Measurements from ENCODE around the gene FAM135A.
"Not testable (repeated sequence)": the region's sequence is repeated elsewhere in the genome, so short reads cannot be mapped to it uniquely, and the experiment has no call there.

Gene FAM135A

GRCh38 chr6:70524721-70525286 is 111.5 kb downstream of the FAM135A start:
- no peaks in the 10 kb centered on the region for H3K4me1 Mint-ChIP-seq (ENCODE audit: low read depth)
- H3K4me3 Mint-ChIP-seq, result no peak overlapping the region
- no peaks in the 10 kb centered on the region for H3K27me3 Mint-ChIP-seq (ENCODE audit: low read depth)
- H3K9me3 Mint-ChIP-seq, result no peaks in the 10 kb centered on the region
- H3K36me3 Mint-ChIP-seq (ENCODE audit: low read depth), result peaks cover 4% of the 10 kb centered on the region
- no peak overlapping the region for H3K27ac Mint-ChIP-seq

DNA sequence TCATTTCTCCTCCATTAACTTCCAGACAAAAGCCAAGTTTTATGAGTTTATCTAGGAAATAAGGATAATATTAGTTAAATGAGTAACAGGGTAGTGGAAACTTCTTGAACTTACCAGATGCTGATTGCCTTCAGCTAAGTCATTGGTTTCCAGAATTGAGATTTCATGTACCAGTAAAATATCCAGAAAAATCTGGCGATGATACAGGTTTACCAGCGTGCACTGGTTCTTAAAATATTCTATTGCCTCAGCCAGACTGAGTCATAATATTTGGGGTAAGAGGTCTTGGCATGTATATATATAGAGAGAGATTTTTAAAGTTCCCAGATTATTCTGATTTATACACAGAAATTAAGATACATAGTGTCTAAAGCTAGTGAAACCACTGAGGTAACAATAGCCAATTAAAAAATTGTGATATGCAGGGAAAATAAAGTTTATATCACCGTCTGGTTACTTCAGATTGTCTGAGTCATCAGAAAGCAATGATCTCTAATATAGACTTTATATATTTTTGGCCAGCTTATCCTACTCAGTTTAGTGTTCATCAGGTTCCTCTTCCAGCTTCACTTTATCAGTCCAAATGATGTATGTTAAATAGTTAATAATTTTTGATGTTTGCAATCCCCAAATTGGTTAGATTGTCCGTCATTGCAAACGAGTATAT is 113.9 kb downstream of the FAM135A start:
- H3K4me3 Mint-ChIP-seq, result no peak overlapping the region
- H3K4me1 Mint-ChIP-seq (ENCODE audit: low read depth), result no peaks in the 10 kb centered on the region
- no peaks in the 10 kb centered on the region for H3K9me3 Mint-ChIP-seq
- H3K27ac Mint-ChIP-seq, result no peak overlapping the region
- H3K36me3 Mint-ChIP-seq (ENCODE audit: low read depth), result peaks cover 4% of the 10 kb centered on the region
- no peaks in the 10 kb centered on the region for H3K27me3 Mint-ChIP-seq (ENCODE audit: low read depth)

- H3K36me3 Mint-ChIP-seq (ENCODE audit: low read depth), result peaks cover 2% of the 10 kb centered on the region
- H3K27ac Mint-ChIP-seq, result no peak overlapping the region
- H3K9me3 Mint-ChIP-seq, result no peaks in the 10 kb centered on the region
- no peaks in the 10 kb centered on the region for H3K27me3 Mint-ChIP-seq (ENCODE audit: low read depth)
- no peaks in the 10 kb centered on the region for H3K4me1 Mint-ChIP-seq (ENCODE audit: low read depth)
- no peak overlapping the region for H3K4me3 Mint-ChIP-seq
Measured at GRCh38 chr6:70530023-70530422, 116.7 kb downstream of the FAM135A start.

DNA sequence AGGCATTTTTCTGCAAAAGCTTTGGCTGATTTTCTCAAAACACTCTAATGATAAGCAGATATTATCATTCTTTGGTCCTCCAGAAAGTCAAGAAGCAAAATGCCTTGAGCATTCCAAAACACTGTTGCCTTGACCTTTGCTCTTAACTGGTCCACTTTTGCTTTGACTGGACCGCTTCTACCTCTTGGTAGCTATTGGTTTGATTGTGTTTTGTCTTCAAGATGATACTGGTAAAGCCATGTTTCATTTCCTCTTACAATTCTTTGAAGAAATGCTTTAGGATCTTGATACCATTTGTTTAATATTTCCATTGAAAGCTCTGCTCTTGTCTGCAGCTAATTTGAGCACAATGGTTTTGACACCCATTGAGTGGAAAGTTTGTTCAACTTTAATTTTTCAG is 117.8 kb downstream of the FAM135A start:
- Mint-ChIP-seq H3K4me3 (no peak overlapping the region), H3K27me3 (ENCODE audit: low read depth) (no peaks in the 10 kb centered on the region), H3K36me3 (ENCODE audit: low read depth) (peaks cover 2% of the 10 kb centered on the region), H3K4me1 (ENCODE audit: low read depth) (no peaks in the 10 kb centered on the region), H3K27ac (no peak overlapping the region), H3K9me3 (no peaks in the 10 kb centered on the region)

- no peak overlapping the region for H3K27ac Mint-ChIP-seq
- H3K36me3 Mint-ChIP-seq (ENCODE audit: low read depth), result peaks cover 4% of the 10 kb centered on the region
- no peaks in the 10 kb centered on the region for H3K27me3 Mint-ChIP-seq (ENCODE audit: low read depth)
- H3K4me1 Mint-ChIP-seq (ENCODE audit: low read depth), result peaks cover 3% of the 10 kb centered on the region
- H3K9me3 Mint-ChIP-seq, result no peaks in the 10 kb centered on the region
- H3K4me3 Mint-ChIP-seq, result no peak overlapping the region
Measured at GRCh38 chr6:70537266-70537665, 124.0 kb downstream of the FAM135A start.

DNA sequence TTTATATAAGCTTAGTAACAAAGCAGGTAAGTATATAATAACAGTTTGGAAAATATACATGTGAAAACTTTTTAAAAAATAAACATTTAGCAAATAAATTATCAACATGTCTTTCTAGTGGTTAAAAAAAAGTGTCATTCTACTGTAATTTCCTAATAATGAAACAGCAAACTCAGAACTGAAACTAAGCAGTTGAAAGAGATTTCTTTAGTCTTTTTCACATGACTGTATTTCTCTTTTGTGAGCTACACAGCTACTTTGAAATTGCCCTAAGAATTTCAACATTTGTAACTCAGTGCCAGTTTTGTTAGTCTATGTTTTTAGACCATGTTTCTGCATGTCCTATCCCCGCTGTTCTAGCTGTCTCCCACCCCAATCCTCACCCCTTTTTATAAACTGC is 125.1 kb downstream of the FAM135A start:
- H3K4me3 Mint-ChIP-seq, result no peak overlapping the region
- no peaks in the 10 kb centered on the region for H3K27me3 Mint-ChIP-seq (ENCODE audit: low read depth)
- no peaks in the 10 kb centered on the region for H3K9me3 Mint-ChIP-seq
- H3K27ac Mint-ChIP-seq, result no peak overlapping the region
- peaks cover 3% of the 10 kb centered on the region for H3K4me1 Mint-ChIP-seq (ENCODE audit: low read depth)
- peaks cover 4% of the 10 kb centered on the region for H3K36me3 Mint-ChIP-seq (ENCODE audit: low read depth)

- Mint-ChIP-seq H3K4me3 (no peak overlapping the region), H3K36me3 (ENCODE audit: low read depth) (no peaks in the 10 kb centered on the region)
Measured at GRCh38 chr6:70547313-70547712, 134.0 kb downstream of the FAM135A start.

DNA sequence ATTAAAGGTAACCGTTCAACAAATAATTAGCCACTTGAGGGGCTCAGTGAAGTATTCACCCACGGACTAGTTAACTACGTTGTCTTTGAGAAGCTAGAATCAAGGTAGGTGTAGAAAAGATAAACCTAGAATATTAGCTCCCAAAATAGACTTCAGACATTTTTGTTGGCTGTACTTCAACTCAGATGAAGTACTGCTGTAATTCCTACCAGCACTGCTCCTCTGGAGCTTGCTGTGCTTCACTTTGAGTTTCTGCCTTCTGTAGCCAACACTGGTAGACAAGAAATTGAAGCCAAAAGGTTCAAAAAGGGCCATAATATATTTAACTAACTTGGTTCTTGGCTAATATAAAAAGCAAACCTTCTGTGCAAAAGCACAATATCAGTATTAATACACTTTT is 134.6 kb downstream of the FAM135A start:
- Mint-ChIP-seq H3K9me3 (no peaks in the 10 kb centered on the region), H3K4me1 (ENCODE audit: low read depth) (peaks cover 2% of the 10 kb centered on the region), H3K4me3 (no peak overlapping the region), H3K27me3 (ENCODE audit: low read depth) (peaks cover 3% of the 10 kb centered on the region), H3K36me3 (ENCODE audit: low read depth) (no peaks in the 10 kb centered on the region), H3K27ac (no peak overlapping the region)

More at GRCh38 chr6:70547313-70547712, 134.0 kb downstream of the FAM135A start:
- no peaks in the 10 kb centered on the region for H3K9me3 Mint-ChIP-seq
- no peak overlapping the region for H3K27ac Mint-ChIP-seq
- peaks cover 3% of the 10 kb centered on the region for H3K27me3 Mint-ChIP-seq (ENCODE audit: low read depth)
- H3K4me1 Mint-ChIP-seq (ENCODE audit: low read depth), result peaks cover 2% of the 10 kb centered on the region

DNA sequence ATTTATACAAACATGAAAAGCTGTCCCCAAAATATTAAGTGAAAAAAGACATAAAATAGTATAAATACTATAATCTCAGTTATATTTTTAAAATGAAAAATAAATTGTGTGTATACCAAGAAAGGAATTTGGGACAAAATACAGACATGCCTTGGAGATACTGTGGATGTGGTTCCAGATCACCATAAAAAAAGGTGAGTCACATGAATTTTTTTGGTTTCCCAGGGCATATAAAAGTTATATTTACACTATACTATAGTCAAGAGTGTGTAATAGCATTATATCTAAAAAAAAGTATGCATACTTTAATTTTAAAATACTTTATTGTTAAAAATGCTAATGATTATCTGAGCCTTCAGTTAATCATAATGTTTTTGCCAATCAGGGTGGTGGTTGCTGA is 136.0 kb downstream of the FAM135A start:
- Mint-ChIP-seq H3K9me3 (no peaks in the 10 kb centered on the region), H3K27me3 (ENCODE audit: low read depth) (peaks cover 3% of the 10 kb centered on the region), H3K4me1 (ENCODE audit: low read depth) (peaks cover 2% of the 10 kb centered on the region), H3K36me3 (ENCODE audit: low read depth) (no peaks in the 10 kb centered on the region), H3K4me3 (no peak overlapping the region), H3K27ac (no peak overlapping the region)

- no peak overlapping the region for H3K4me3 Mint-ChIP-seq
Measured at GRCh38 chr6:70551566-70551965, 138.3 kb downstream of the FAM135A start.

DNA sequence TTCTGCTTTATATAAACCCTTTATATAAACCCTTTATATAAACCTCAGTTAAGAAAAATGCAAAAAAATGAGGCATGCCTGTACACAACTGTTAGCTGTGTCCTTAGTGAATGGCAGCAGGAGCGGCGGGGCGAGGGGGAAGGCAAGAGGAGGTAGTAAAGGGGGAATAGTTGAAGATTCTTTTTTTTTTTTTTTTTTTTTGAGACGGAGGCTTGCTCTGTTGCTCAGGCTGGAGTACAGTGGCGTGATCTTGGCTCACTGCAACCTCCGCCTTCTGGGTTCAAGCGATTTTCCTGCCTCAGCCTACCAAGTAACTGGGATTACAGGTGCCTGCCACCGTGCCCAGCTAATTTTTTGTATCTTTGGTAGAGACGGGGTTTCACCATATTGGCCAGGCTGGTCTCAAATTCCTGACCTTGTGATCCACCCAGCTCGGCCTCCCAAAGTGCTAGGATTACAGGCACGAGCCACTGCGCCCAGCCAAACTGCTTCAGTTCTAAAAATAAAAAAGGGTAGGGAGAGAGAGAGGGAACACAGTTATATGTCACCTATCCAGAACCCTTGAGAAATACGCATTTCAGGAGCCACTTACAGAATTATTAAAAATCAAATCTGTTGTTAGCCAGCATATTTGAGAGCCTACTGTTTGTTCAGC is 139.1 kb downstream of the FAM135A start:
- H3K4me3 Mint-ChIP-seq; H3K27me3 Mint-ChIP-seq (ENCODE audit: low read depth); H3K36me3 Mint-ChIP-seq (ENCODE audit: low read depth); H3K9me3 Mint-ChIP-seq; H3K4me1 Mint-ChIP-seq (ENCODE audit: low read depth); H3K27ac Mint-ChIP-seq: not testable (repeated sequence)

More at GRCh38 chr6:70551566-70551965, 138.3 kb downstream of the FAM135A start:
- Mint-ChIP-seq H3K9me3 (no peaks in the 10 kb centered on the region), H3K36me3 (ENCODE audit: low read depth) (no peaks in the 10 kb centered on the region), H3K27me3 (ENCODE audit: low read depth) (peaks cover 3% of the 10 kb centered on the region), H3K4me1 (ENCODE audit: low read depth) (peaks cover 2% of the 10 kb centered on the region), H3K27ac (no peak overlapping the region)

- H3K9me3 Mint-ChIP-seq, result no peaks in the 10 kb centered on the region
Measured at GRCh38 chr6:70552974-70553373, 139.7 kb downstream of the FAM135A start.

DNA sequence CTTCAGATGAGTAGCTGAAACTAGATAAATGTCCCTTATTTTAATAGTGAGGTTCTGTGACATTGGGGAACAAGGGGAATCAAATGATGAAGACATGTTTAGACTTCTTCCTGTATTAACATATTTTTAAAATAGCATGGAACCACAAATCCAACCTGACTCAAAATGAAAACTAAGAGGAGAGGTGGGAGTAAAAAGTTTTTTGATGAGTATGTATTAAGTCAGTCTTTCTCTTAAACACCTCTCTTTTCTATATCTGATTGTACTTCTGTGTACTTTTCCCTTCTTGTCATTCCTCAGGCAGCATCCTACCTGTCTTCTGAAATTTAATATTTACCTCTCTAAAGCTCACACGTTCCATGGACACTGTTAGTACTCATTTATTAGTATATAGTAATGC is 144.7 kb downstream of the FAM135A start:
- Mint-ChIP-seq H3K9me3 (no peaks in the 10 kb centered on the region), H3K4me1 (ENCODE audit: low read depth) (peaks cover 9% of the 10 kb centered on the region), H3K36me3 (ENCODE audit: low read depth) (peaks cover 3% of the 10 kb centered on the region), H3K27ac (no peak overlapping the region), H3K4me3 (no peak overlapping the region), H3K27me3 (ENCODE audit: low read depth) (no peaks in the 10 kb centered on the region)

More at GRCh38 chr6:70552974-70553373, 139.7 kb downstream of the FAM135A start:
- Mint-ChIP-seq H3K4me3 (no peak overlapping the region), H3K27me3 (ENCODE audit: low read depth) (no peaks in the 10 kb centered on the region), H3K4me1 (ENCODE audit: low read depth) (peaks cover 6% of the 10 kb centered on the region), H3K27ac (no peak overlapping the region), H3K36me3 (ENCODE audit: low read depth) (peaks cover 3% of the 10 kb centered on the region)

DNA sequence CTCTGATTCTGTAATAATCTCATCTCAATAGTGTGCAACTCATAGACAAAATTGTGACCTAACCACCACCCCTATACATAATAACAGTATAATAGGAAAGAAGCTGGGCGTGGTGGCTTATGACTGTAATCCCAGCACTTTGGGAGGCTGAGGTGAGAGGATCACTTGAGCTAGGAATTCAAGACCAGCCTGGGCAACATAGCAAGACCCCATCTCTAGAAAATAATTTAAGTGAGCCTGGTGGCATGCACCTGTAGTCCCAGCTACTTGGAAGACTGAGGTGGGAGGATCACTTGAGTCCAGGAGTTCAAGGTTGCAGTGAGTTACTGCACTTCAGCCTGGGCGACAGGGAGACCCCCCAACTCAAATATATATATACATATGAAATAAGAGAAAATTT is 149.1 kb downstream of the FAM135A start:
- H3K4me3 Mint-ChIP-seq; H3K27me3 Mint-ChIP-seq (ENCODE audit: low read depth); H3K9me3 Mint-ChIP-seq; H3K36me3 Mint-ChIP-seq (ENCODE audit: low read depth); H3K27ac Mint-ChIP-seq: not testable (repeated sequence)
- H3K4me1 Mint-ChIP-seq (ENCODE audit: low read depth), result peaks cover 13% of the 10 kb centered on the region

- Mint-ChIP-seq H3K4me1 (ENCODE audit: low read depth) (peaks cover 6% of the 10 kb centered on the region), H3K27ac (no peak overlapping the region), H3K36me3 (ENCODE audit: low read depth) (peaks cover 2% of the 10 kb centered on the region), H3K27me3 (ENCODE audit: low read depth) (no peaks in the 10 kb centered on the region), H3K9me3 (no peaks in the 10 kb centered on the region), H3K4me3 (no peak overlapping the region)
Measured at GRCh38 chr6:70563530-70563929, 150.2 kb downstream of the FAM135A start.

Data from T-helper 1 cell treated with Interleukin-12 subunit alpha and Interleukin-12 subunit beta and Interleukin-4 antibody, amounts not matched to agents 30 μg/mL and 1 μg/mL, for 36 hours (primary cell).